CD4-positive, alpha-beta memory T cell (primary cell): ENCODE data around the gene ZNF48. TPM values are rescaled to one million over a fixed set of nuclear protein-coding genes. Genes with fewer than 3 reads are reported as not detected.
A peak's percentile ranks its signal among the peaks of the same experiment; 100 is the strongest.

ENCODE experiments used
- CTCF ChIA-PET: fragments of 350-600 bp; sonication (Branson Sonifier 250); formaldehyde crosslinking; loops from one replicate; lab custom pipeline; 2021; ENCODE audit warnings: inconsistent platforms; ENCODE audit not compliant: partially characterized antibody; lab: Charles Lee
- POLR2A ChIA-PET: fragments of 350-600 bp; sonication (Branson Sonifier 250); formaldehyde crosslinking; loops from one replicate; lab custom pipeline; 2021; ENCODE audit not compliant: partially characterized antibody; lab: Charles Lee
- DNase-seq, 5 donors: peaks; one replicate each; pipeline versions ENCODE4 v3.0.0 to v3.0.0-alpha.2; 2020 to 2022; ENCODE audit warnings: mixed read lengths in 1 of 5
- H3K27ac ChIP-seq: one replicate; pipeline ENCODE4 v1.7.0; 2013; ENCODE audit warnings: low read depth, low read length
- H3K27me3 ChIP-seq: 2 replicates; pipeline ENCODE4 v1.7.0; 2013; ENCODE audit warnings: mild to moderate bottlenecking, low read length, moderate library complexity; ENCODE audit not compliant: insufficient read depth
- H3K36me3 ChIP-seq: 2 replicates; pipeline ENCODE4 v1.7.0; 2013; ENCODE audit warnings: mild to moderate bottlenecking, low read length, moderate library complexity; ENCODE audit not compliant: insufficient read depth
- H3K4me1 ChIP-seq: 2 replicates; pipeline ENCODE4 v1.7.0; 2013; ENCODE audit warnings: mild to moderate bottlenecking, low read length, moderate library complexity; ENCODE audit not compliant: insufficient read depth
- H3K4me3 ChIP-seq, 2 donors: one replicate each; pipeline ENCODE4 v1.7.0; 2013; ENCODE audit warnings: low read length in 2 of 2, mild to moderate bottlenecking in 1 of 2
- H3K9me3 ChIP-seq, 2 donors: one replicate each; pipeline ENCODE4 v1.7.0; 2013; ENCODE audit warnings: low read length in 2 of 2, control low read depth in 1 of 2; ENCODE audit not compliant: control insufficient read depth in 1 of 2
- H3K27ac Mint-ChIP-seq, 7 donors: one replicate each; pipeline ENCODE4 v1.8.0; 2020 to 2021; ENCODE audit warnings: mixed read lengths in 7 of 7, mild to moderate bottlenecking in 6 of 7, inconsistent platforms in 3 of 7, moderate library complexity in 3 of 7
- H3K27me3 Mint-ChIP-seq, 2 donors: one replicate each; pipeline ENCODE4 v1.8.0; 2020 to 2021; ENCODE audit warnings: mixed read lengths in 2 of 2
- H3K36me3 Mint-ChIP-seq, 2 donors: one replicate each; pipeline ENCODE4 v1.8.0; 2020 to 2021; ENCODE audit warnings: mixed read lengths in 2 of 2, inconsistent platforms in 1 of 2, mild to moderate bottlenecking in 1 of 2
- H3K4me1 Mint-ChIP-seq, 4 donors: one replicate each; pipeline ENCODE4 v1.8.0; 2020 to 2021; ENCODE audit warnings: mixed read lengths in 4 of 4, mild to moderate bottlenecking in 1 of 4
- H3K4me3 Mint-ChIP-seq, 8 donors: one replicate each; pipeline ENCODE4 v1.8.0; 2020 to 2021; ENCODE audit warnings: mixed read lengths in 8 of 8, mild to moderate bottlenecking in 7 of 8, moderate library complexity in 6 of 8, inconsistent platforms in 3 of 8
- H3K9me3 Mint-ChIP-seq, 8 donors: one replicate each; pipeline ENCODE4 v1.8.0; 2020 to 2021; ENCODE audit warnings: mixed read lengths in 8 of 8, mild to moderate bottlenecking in 5 of 8, inconsistent platforms in 3 of 8, moderate library complexity in 1 of 8
- intact Hi-C: fragments of 100-400 bp; cut with micrococcal nuclease; formaldehyde crosslinking; loops from one replicate; pipeline ENCODE4 v1.15.1; 2023
- polyA plus RNA-seq, 2 donors: library from polyadenylated mRNA; unstranded; fragments of 300-500 nt; fragmentation: Illumina TruSeq; gene quantifications; one replicate each; pipeline ENCODE4 v1.2.3, GENCODE V29; 2021
- total RNA-seq, 2 experiments: library from RNA; stranded (reverse); gene quantifications; one replicate each; pipeline ENCODE4 v1.2.3, GENCODE V29; 2021

ZNF48 gene
- total and polyA plus RNA-seq, 4 experiments from 2014 or later, result 5.5 to 16.7 (median 13.2) TPM

GRCh38 chr16:30439720-30440348 is 44.6 kb downstream of the ZNF48 start:
- peaks cover 12 to 14% of the 10 kb centered on the region in 2 donors for H3K36me3 Mint-ChIP-seq
- Histone ChIP-seq H3K27ac (no peak overlapping the region), H3K36me3 (no peaks in the 10 kb centered on the region), H3K4me3 (no peak overlapping the region), H3K9me3 (no peaks in the 10 kb centered on the region), H3K4me1 (peaks cover 19% of the 10 kb centered on the region), H3K27me3 (no peaks in the 10 kb centered on the region)
- intact Hi-C loops, result no loop called here
- no peaks in the 10 kb centered on the region for H3K27me3 Mint-ChIP-seq
- DNase-seq, result no peak
- H3K9me3 Mint-ChIP-seq, result no peaks in the 10 kb centered on the region
- POLR2A ChIA-PET, result interaction anchor here (1.5 to 29.5 kb wide), 2 partner anchors 22 to 46 kb away, joined by 4 to 1162 read pairs; partner anchors contain the start of gene ITGAL
- peak overlapping the region in 1 of 8 donors; percentile 36 for H3K4me3 Mint-ChIP-seq
- H3K4me1 Mint-ChIP-seq, result peaks cover 15 to 32% (median 20%) of the 10 kb centered on the region in 4 donors
- no peak overlapping the region for H3K27ac Mint-ChIP-seq
- CTCF ChIA-PET, result interaction anchor here (1.2 kb wide), 1 partner anchor 158 kb away, joined by 3 read pairs; no protein-coding TSS in a partner anchor

- Mint-ChIP-seq H3K4me3 (peak overlapping the region; percentile 66 to 97 (median 86)), H3K27me3 (no peaks in the 10 kb centered on the region), H3K9me3 (no peaks in the 10 kb centered on the region), H3K4me1 (peaks cover 22 to 35% (median 29%) of the 10 kb centered on the region in 4 donors), H3K36me3 (peaks cover 15 to 16% of the 10 kb centered on the region in 2 donors), H3K27ac (peak overlapping the region in 3 of 7 donors; percentile 29 to 38 (median 37))
- ChIA-PET POLR2A (interaction anchor here (1.2 to 29.5 kb wide), 5 partner anchors 14 to 74 kb away, joined by 3 to 1162 read pairs (median 24); partner anchors contain the start of genes DCTPP1 and ITGAL), CTCF (interaction anchor here (1.3 kb wide), 1 partner anchor 14 kb away, joined by 4 read pairs; the partner anchor contains the start of gene DCTPP1)
- Histone ChIP-seq H3K27ac (no peak overlapping the region), H3K36me3 (no peaks in the 10 kb centered on the region), H3K4me1 (peaks cover 28% of the 10 kb centered on the region), H3K27me3 (no peaks in the 10 kb centered on the region), H3K4me3 (no peak overlapping the region), H3K9me3 (no peaks in the 10 kb centered on the region)
- intact Hi-C loops, result loop anchor here (2.0 kb wide), 1 partner anchor 83 kb away; the partner anchor contains the start of gene ZNF768
- DNase-seq, result no peak
Observed at GRCh38 chr16:30443631-30444030, 48.4 kb downstream of the ZNF48 start.

DNA sequence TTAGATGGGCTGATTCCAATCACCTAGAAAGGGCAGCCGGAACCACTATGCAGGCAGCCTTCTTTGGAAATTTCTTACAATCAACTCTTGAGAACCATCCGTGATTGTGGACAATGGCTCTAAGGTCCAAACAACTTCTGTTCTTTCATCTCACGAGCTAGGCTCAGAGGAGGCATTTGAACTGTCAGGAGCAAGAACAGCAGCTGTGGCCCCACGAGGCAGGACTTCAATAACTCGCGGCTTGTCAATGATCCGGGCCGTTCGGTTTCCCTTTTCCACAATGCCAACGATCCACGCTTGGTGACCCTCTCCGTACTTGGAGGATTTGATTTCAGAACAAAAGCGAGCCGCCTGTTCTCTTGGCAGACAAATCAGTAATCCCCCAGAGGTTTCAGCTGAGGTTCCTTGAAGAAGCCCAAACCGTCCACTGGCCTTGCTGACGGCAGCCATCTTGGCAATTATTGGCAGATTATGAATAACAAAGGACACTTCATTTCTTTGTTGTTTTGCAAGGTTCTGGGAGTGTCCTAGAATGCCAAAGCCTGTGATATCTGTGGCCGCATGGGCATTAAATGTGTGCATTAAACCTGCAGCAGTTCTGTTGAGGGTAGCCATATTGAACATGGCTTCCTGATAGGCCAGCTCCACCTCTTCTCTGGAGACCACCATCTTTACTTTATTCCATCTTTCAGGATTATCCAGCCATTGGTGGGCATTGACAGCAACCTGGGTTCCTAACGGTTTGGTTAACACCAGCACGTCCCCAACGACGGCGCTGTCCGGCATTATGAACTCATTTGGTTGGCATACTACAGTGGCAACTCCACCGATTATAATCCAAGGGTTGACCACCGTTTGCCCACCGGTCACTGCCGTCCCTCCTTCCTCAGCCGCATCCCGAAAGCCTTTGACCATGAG is 49.3 kb downstream of the ZNF48 start:
- Mint-ChIP-seq H3K9me3 (no peaks in the 10 kb centered on the region), H3K27me3 (no peaks in the 10 kb centered on the region), H3K4me3 (peak overlapping the region; percentile 82 to 97 (median 89)), H3K4me1 (peaks cover 22 to 37% (median 29%) of the 10 kb centered on the region in 4 donors), H3K27ac (peak overlapping the region in 6 of 7 donors; percentile 27 to 90 (median 72)), H3K36me3 (peaks cover 15 to 16% of the 10 kb centered on the region in 2 donors)
- peak overlapping the region; percentile 96 for H3K27ac ChIP-seq
- H3K36me3 ChIP-seq, result no peaks in the 10 kb centered on the region
- H3K4me3 ChIP-seq, result peak overlapping the region; percentile 92 to 94
- H3K4me1 ChIP-seq, result peaks cover 30% of the 10 kb centered on the region
- H3K27me3 ChIP-seq, result no peaks in the 10 kb centered on the region
- POLR2A ChIA-PET, result interaction anchor here (0.7 to 29.5 kb wide), 14 partner anchors 10 to 329 kb away, joined by 3 to 1162 read pairs (median 4); partner anchors contain the start of genes DCTPP1, ITGAL and ZNF747
- CTCF ChIA-PET, result interaction anchor here (0.6 to 7.7 kb wide), 7 partner anchors 9 to 346 kb away, joined by 3 to 143 read pairs (median 4); partner anchors contain the start of genes DCTPP1, ITGAL and ZNF747
- no peaks in the 10 kb centered on the region for H3K9me3 ChIP-seq
- intact Hi-C loops, result loop anchor here (1.0 to 2.0 kb wide), 5 partner anchors 14 to 214 kb away; partner anchors contain the start of genes DCTPP1, FBRS, ITGAL and ZNF768
- no peak for DNase-seq

GRCh38 chr16:30445149-30445407 is 49.9 kb downstream of the ZNF48 start:
- Mint-ChIP-seq H3K27me3 (no peaks in the 10 kb centered on the region), H3K9me3 (no peaks in the 10 kb centered on the region), H3K4me1 (peaks cover 22 to 40% (median 32%) of the 10 kb centered on the region in 4 donors), H3K4me3 (peak overlapping the region; percentile 82 to 97 (median 89)), H3K27ac (peak overlapping the region in 5 of 7 donors; percentile 27 to 90 (median 81)), H3K36me3 (peaks cover 15 to 16% of the 10 kb centered on the region in 2 donors)
- Histone ChIP-seq H3K4me1 (peaks cover 36% of the 10 kb centered on the region), H3K9me3 (no peaks in the 10 kb centered on the region), H3K27me3 (no peaks in the 10 kb centered on the region), H3K27ac (peak overlapping the region; percentile 96), H3K36me3 (no peaks in the 10 kb centered on the region), H3K4me3 (peak overlapping the region; percentile 92 to 94)
- POLR2A ChIA-PET, result interaction anchor here (0.7 to 29.5 kb wide), 14 partner anchors 11 to 330 kb away, joined by 3 to 1162 read pairs (median 4); partner anchors contain the start of genes DCTPP1, ITGAL and ZNF747
- intact Hi-C loops, result loop anchor here (1.0 to 2.0 kb wide), 5 partner anchors 15 to 213 kb away; partner anchors contain the start of genes DCTPP1, FBRS, ITGAL and ZNF768
- CTCF ChIA-PET, result interaction anchor here (0.9 to 7.7 kb wide), 6 partner anchors 9 to 90 kb away, joined by 3 to 143 read pairs (median 4); partner anchors contain the start of genes DCTPP1, ITGAL and ZNF747
- DNase-seq, result no peak

GRCh38 chr16:30445408-30446202 is 50.4 kb downstream of the ZNF48 start, which contains the start of gene SEPHS2:
Gene SEPHS2 (minus strand): TSS chr16:30445874. CDS start chr16:30445727, 147 bp downstream.
- Histone ChIP-seq H3K4me3 (peak within 1 kb of the TSS; percentile 92 to 94), H3K9me3 (no peaks in the 10 kb centered on the region), H3K36me3 (no peaks in the 10 kb centered on the region), H3K27ac (peak within 1 kb of the TSS; percentile 96), H3K4me1 (peaks cover 42% of the 10 kb centered on the region), H3K27me3 (no peaks in the 10 kb centered on the region)
- Mint-ChIP-seq H3K4me3 (peak within 1 kb of the TSS; percentile 89 to 98 (median 96)), H3K36me3 (peaks cover 15 to 16% of the 10 kb centered on the region in 2 donors), H3K27me3 (no peaks in the 10 kb centered on the region), H3K9me3 (no peaks in the 10 kb centered on the region), H3K27ac (peak within 1 kb of the TSS; percentile 87 to 98 (median 96)), H3K4me1 (peaks cover 24 to 44% (median 36%) of the 10 kb centered on the region in 4 donors)
- ChIA-PET POLR2A (interaction anchor here (0.7 to 29.5 kb wide), 16 partner anchors 11 to 330 kb away, joined by 3 to 1162 read pairs (median 4); partner anchors contain the start of genes DCTPP1, ITGAL, SEPTIN1 and ZNF747), CTCF (interaction anchor here (0.6 to 7.7 kb wide), 10 partner anchors 10 to 112 kb away, joined by 3 to 143 read pairs (median 4); partner anchors contain the start of genes DCTPP1, ITGAL and ZNF747)
- intact Hi-C loops, result loop anchor here (1.0 to 2.0 kb wide), 5 partner anchors 15 to 213 kb away; partner anchors contain the start of genes DCTPP1, FBRS, ITGAL and ZNF768
- DNase-seq, result peak; percentile 93 to 98 (median 94)
